CD8-positive, alpha-beta memory T cell (primary cell): ENCODE results near the gene PITPNB. TPM values are rescaled to one million over a fixed set of nuclear protein-coding genes. Genes with fewer than 3 reads are reported as not detected.

Experiments used
- CTCF ChIA-PET: fragments of 350-600 bp; sonication (Branson Sonifier 250); formaldehyde crosslinking; loops from one replicate; lab custom pipeline; 2021; ENCODE audit warnings: antibody characterized with exemption; lab: Charles Lee
- POLR2A ChIA-PET: fragments of 350-600 bp; sonication (Branson Sonifier 250); formaldehyde crosslinking; loops from one replicate; lab custom pipeline; 2021; ENCODE audit warnings: antibody characterized with exemption; lab: Charles Lee
- DNase-seq, 5 donors: peaks; one replicate each; pipeline versions ENCODE4 v3.0.0 to v3.0.0-alpha.2; 2020 to 2022; ENCODE audit warnings: mixed read lengths in 1 of 5
- H3K27ac ChIP-seq: one replicate; pipeline ENCODE4 v1.7.0; 2013; ENCODE audit warnings: low read depth, mild to moderate bottlenecking, low read length, moderate library complexity
- H3K27me3 ChIP-seq: 2 replicates; pipeline ENCODE4 v1.7.0; 2013; ENCODE audit warnings: low read length, mild to moderate bottlenecking; ENCODE audit not compliant: insufficient read depth, poor library complexity, severe bottlenecking
- H3K36me3 ChIP-seq: 2 replicates; pipeline ENCODE4 v1.7.0; 2013; ENCODE audit warnings: mild to moderate bottlenecking, low read length, moderate library complexity; ENCODE audit not compliant: insufficient read depth
- H3K4me1 ChIP-seq: 2 replicates; pipeline ENCODE4 v1.7.0; 2013; ENCODE audit warnings: mild to moderate bottlenecking, low read length, moderate library complexity; ENCODE audit not compliant: insufficient read depth
- H3K4me3 ChIP-seq: 2 replicates; pipeline ENCODE4 v1.7.0; 2013; ENCODE audit warnings: mild to moderate bottlenecking, low read length
- H3K9me3 ChIP-seq: 2 replicates; pipeline ENCODE4 v1.7.0; 2013; ENCODE audit warnings: mild to moderate bottlenecking, low read length
- H3K27ac Mint-ChIP-seq, 8 donors: one replicate each; pipeline ENCODE4 v1.8.0; 2020 to 2021; ENCODE audit warnings: mixed read lengths in 8 of 8, mild to moderate bottlenecking in 6 of 8, inconsistent platforms in 3 of 8, moderate library complexity in 3 of 8
- H3K27me3 Mint-ChIP-seq, 2 donors: one replicate each; pipeline ENCODE4 v1.8.0; 2020 to 2021; ENCODE audit warnings: mixed read lengths in 2 of 2, mild to moderate bottlenecking in 1 of 2, moderate library complexity in 1 of 2
- H3K36me3 Mint-ChIP-seq, 3 donors: one replicate each; pipeline ENCODE4 v1.8.0; 2020 to 2021; ENCODE audit warnings: mixed read lengths in 3 of 3, inconsistent platforms in 1 of 3, mild to moderate bottlenecking in 1 of 3
- H3K4me1 Mint-ChIP-seq, 3 donors: one replicate each; pipeline ENCODE4 v1.8.0; 2020 to 2021; ENCODE audit warnings: mixed read lengths in 3 of 3, inconsistent platforms in 1 of 3, mild to moderate bottlenecking in 1 of 3
- H3K4me3 Mint-ChIP-seq, 7 donors: one replicate each; pipeline ENCODE4 v1.8.0; 2020 to 2021; ENCODE audit warnings: mixed read lengths in 7 of 7, mild to moderate bottlenecking in 6 of 7, moderate library complexity in 4 of 7, inconsistent platforms in 2 of 7
- H3K9me3 Mint-ChIP-seq, 5 donors: one replicate each; pipeline ENCODE4 v1.8.0; 2020 to 2022; ENCODE audit warnings: mixed read lengths in 5 of 5, mild to moderate bottlenecking in 3 of 5, moderate library complexity in 2 of 5, inconsistent platforms in 1 of 5
- polyA plus RNA-seq: library from polyadenylated mRNA; unstranded; fragments of 300-500 nt; fragmentation: Illumina TruSeq; gene quantifications from one replicate; pipeline ENCODE4 v1.2.3, GENCODE V29; 2021
- total RNA-seq, 2 experiments: library from RNA; stranded (reverse); gene quantifications; one replicate each; pipeline ENCODE4 v1.2.3, GENCODE V29; 2021

Gene PITPNB
- total and polyA plus RNA-seq, 3 experiments from 2014 or later, result 64.3 to 175 (median 165) TPM

DNA sequence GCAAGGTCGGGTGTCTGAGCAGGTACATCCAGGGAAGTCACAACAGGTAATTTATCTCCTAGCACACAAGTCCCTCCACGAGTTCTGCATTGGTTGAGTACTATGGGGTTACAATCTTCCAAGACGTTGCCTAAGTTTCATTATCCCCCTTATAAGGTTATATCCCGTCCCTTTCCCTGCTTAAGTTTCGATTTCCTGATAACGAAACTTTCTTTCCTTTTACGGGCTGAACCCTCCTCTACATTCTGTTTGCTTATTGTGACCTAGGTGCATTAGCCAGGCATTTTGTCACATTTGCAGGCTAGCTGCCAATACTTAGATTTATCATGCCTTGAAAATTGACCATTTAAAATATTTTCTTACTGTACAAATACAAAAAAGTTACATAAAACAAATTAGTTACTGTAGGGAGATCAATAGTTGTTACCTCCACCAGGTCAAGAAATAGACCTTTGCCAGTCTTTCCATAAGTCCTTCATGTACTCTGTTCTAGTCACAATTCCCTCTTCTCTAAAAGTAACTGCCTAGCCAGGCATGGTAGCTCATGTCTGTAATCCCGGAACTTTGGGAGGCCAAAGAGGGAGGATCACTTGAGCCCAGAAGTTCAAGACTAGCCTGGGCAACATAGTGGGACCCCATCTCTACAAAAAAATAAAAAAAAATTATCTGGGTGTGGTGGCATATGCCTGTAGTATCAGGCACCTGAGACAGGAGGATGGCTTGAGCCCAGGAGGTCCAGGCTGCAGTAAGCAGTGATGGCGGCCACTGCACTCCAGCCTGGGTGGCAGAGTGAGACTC lies 14.3 kb upstream of the PITPNB start:
- H3K4me3 Mint-ChIP-seq, result no peak overlapping the region
- H3K27ac Mint-ChIP-seq, result no peak overlapping the region
- CTCF ChIA-PET, result no interaction called here
- Histone ChIP-seq H3K4me3 (no peak overlapping the region), H3K4me1 (no peaks in the 10 kb centered on the region), H3K36me3 (no peaks in the 10 kb centered on the region), H3K27me3 (no peaks in the 10 kb centered on the region), H3K27ac (no peak overlapping the region), H3K9me3 (no peaks in the 10 kb centered on the region)
- H3K9me3 Mint-ChIP-seq, result no peaks in the 10 kb centered on the region
- peaks cover 7 to 13% (median 9%) of the 10 kb centered on the region in 3 donors for H3K36me3 Mint-ChIP-seq
- POLR2A ChIA-PET, result no interaction called here
- H3K27me3 Mint-ChIP-seq, result no peaks in the 10 kb centered on the region
- DNase-seq, result no peak
- peaks cover 0 to 4% (median 3%) of the 10 kb centered on the region in 3 donors for H3K4me1 Mint-ChIP-seq

DNA sequence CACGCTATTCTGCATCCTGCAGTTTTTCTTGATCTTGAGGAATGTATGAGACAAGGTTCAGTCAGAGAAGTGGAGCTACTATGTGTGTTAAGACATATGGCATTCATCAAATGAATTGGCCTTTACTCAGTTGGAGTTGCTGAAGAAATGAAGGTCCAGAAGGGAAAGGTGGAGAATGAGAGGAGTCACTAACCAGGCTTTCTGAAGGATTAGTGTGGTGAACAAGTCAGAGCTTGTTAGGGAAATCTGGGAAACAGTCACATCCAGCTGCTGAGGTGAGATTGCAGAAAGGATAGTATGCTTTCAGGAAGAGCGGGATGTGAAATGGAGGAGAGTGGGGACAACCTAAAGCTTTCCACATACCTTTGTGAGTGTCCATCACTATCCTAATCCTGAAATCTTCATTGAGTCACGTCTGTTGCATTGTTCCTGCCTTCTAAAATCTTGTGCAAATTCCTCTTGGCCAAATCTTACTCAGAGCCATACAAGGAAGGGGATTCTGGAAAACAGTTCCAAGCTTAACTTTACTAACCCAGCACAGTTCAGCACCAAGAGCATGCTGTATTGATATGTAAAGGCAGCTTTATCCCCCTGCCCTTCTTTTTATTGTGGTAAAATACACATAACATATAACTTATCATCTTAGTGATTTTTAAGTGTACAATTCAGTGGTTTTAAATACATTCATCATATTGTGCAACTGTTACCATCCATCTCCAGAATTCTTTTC lies 11.4 kb upstream of the PITPNB start:
- no peaks in the 10 kb centered on the region for H3K9me3 ChIP-seq
- H3K9me3 Mint-ChIP-seq, result no peaks in the 10 kb centered on the region
- no peaks in the 10 kb centered on the region for H3K4me1 ChIP-seq
- no peak overlapping the region for H3K27ac ChIP-seq
- no peaks in the 10 kb centered on the region for H3K27me3 ChIP-seq
- ChIA-PET CTCF (no interaction called here), POLR2A (interaction anchor here (1.1 kb wide), 1 partner anchor 11 kb away, joined by 3 read pairs; the partner anchor contains the start of gene PITPNB)
- no peaks in the 10 kb centered on the region for H3K27me3 Mint-ChIP-seq
- H3K4me1 Mint-ChIP-seq, result peaks cover 4 to 15% (median 10%) of the 10 kb centered on the region in 3 donors
- H3K4me3 Mint-ChIP-seq, result no peak overlapping the region
- no peaks in the 10 kb centered on the region for H3K36me3 ChIP-seq
- no peak overlapping the region for H3K4me3 ChIP-seq
- peaks cover 3 to 6% (median 5%) of the 10 kb centered on the region in 3 donors for H3K36me3 Mint-ChIP-seq
- no peak for DNase-seq
- no peak overlapping the region for H3K27ac Mint-ChIP-seq

DNA sequence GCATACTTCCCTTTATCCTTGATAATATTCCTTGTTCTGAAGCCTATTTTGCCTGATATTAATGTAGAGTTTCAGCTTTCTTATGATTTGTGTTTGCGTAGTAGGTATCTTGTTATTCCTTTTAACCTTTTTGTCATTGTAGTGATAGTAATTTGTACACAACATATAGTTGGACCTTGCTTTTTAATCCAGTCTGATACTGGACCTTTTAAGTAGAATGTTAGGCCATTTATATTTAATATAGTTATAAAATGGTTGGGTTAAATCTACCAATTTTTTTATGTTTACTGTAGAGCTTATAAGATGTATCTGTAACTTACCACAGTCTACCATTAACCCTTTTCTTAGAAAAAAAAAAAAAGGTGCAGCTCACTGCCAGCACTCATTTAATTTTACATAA lies 8.6 kb upstream of the PITPNB start:
- H3K4me1 ChIP-seq, result no peaks in the 10 kb centered on the region
- Mint-ChIP-seq H3K9me3 (no peaks in the 10 kb centered on the region), H3K4me1 (peaks cover 11 to 27% (median 16%) of the 10 kb centered on the region in 3 donors), H3K4me3 (no peak overlapping the region), H3K27me3 (no peaks in the 10 kb centered on the region), H3K27ac (no peak overlapping the region), H3K36me3 (peaks cover 0 to 20% (median 4%) of the 10 kb centered on the region in 3 donors)
- POLR2A ChIA-PET, result no interaction called here
- no peaks in the 10 kb centered on the region for H3K36me3 ChIP-seq
- H3K27ac ChIP-seq, result no peak overlapping the region
- no peaks in the 10 kb centered on the region for H3K9me3 ChIP-seq
- H3K4me3 ChIP-seq, result no peak overlapping the region
- CTCF ChIA-PET, result no interaction called here
- H3K27me3 ChIP-seq, result no peaks in the 10 kb centered on the region
- DNase-seq, result no peak

DNA sequence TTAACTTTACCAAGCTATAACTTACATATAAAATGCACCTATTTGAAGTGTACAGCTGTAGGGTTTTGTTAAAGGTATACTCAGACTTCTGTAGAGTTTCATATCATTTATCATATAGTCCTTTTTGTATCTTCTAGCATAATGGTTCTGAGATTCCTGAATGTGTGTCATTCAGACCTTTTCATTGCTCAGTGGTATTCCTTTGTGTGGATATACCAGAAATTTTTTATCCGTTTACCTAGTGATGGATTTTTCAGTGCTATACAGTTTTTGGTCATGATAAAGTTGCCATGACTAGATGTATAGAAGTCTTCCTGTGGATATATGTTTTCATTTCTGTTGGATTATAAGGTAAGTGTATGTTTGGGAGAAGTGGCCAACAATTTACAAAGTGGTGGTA lies 6.3 kb upstream of the PITPNB start:
- Mint-ChIP-seq H3K4me3 (no peak overlapping the region), H3K27me3 (no peaks in the 10 kb centered on the region)
- CTCF ChIA-PET, result no interaction called here

DNA sequence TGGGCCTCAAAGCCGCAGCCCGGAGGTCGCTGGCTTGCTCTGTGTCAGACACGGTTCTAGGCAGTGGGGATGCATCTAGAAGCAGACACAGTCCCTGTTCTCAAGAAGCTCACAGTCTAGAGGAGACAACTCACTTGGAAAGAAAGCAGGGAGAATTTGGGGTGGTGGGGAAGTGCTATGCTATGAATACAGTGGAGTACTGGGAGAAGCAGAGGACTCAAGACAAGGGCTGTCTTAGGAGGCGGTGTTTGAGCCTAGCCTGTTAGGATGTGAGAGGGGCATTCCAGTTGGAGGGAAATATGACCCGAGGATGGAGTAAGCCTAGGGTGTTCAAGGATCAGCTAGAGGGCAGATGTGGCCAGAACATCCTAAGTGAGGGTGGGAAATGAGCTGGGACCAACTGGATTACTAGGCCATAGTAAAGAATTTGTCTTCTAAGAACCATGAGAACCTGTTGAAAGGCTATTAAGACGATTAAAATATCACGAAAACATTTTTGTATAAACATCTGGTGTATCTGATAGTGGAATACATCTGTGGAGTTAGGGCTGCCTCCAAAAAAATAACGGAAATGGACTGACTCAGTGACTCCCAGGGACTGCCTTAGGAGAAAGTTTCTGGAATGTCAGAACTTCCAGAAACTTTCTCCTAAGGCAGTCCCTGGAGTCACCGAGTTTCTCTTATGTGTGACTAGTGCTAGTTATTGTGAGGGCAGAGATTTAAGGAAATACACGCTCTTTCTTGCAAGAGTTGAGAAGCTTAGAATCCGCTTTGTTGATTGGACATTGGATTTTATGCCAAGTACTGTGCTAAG lies 1.1 kb upstream of the PITPNB start:
- H3K4me1 ChIP-seq, result peaks cover 27% of the 10 kb centered on the region
- Mint-ChIP-seq H3K27ac (peak overlapping the region; percentile 96 to 99 (median 98)), H3K4me1 (peaks cover 52 to 75% (median 62%) of the 10 kb centered on the region in 3 donors), H3K4me3 (peak overlapping the region; percentile 97 to 100 (median 99)), H3K27me3 (peaks cover 0 to 6% of the 10 kb centered on the region in 2 donors), H3K9me3 (no peaks in the 10 kb centered on the region), H3K36me3 (peaks cover 0 to 39% (median 10%) of the 10 kb centered on the region in 3 donors)
- H3K27ac ChIP-seq, result peak overlapping the region; percentile 89
- peak overlapping the region; percentile 70 for H3K4me3 ChIP-seq
- CTCF ChIA-PET, result interaction anchor here (1.0 to 1.8 kb wide), 4 partner anchors 16 to 39 kb away, joined by 3 to 6 read pairs (median 4); no protein-coding TSS in a partner anchor
- DNase-seq, result no peak
- H3K36me3 ChIP-seq, result no peaks in the 10 kb centered on the region
- H3K9me3 ChIP-seq, result no peaks in the 10 kb centered on the region
- no peaks in the 10 kb centered on the region for H3K27me3 ChIP-seq
- POLR2A ChIA-PET, result interaction anchor here (1.0 to 1.5 kb wide), 2 partner anchors 10 to 17 kb away, joined by 3 read pairs; no protein-coding TSS in a partner anchor

More for the DNA sequence above, 6.3 kb upstream of the PITPNB start:
- peaks cover 4% of the 10 kb centered on the region for H3K4me1 ChIP-seq
- no peak overlapping the region for H3K27ac ChIP-seq
- peak overlapping the region in 1 of 8 donors; percentile 12 for H3K27ac Mint-ChIP-seq
- H3K27me3 ChIP-seq, result no peaks in the 10 kb centered on the region
- H3K36me3 Mint-ChIP-seq, result peaks cover 0 to 25% (median 10%) of the 10 kb centered on the region in 3 donors
- no peaks in the 10 kb centered on the region for H3K36me3 ChIP-seq
- peaks cover 21 to 47% (median 36%) of the 10 kb centered on the region in 3 donors for H3K4me1 Mint-ChIP-seq
- POLR2A ChIA-PET, result interaction anchor here (0.5 kb wide), 1 partner anchor 549 kb away, joined by 3 read pairs; no protein-coding TSS in a partner anchor
- H3K9me3 Mint-ChIP-seq, result no peaks in the 10 kb centered on the region
- H3K9me3 ChIP-seq, result no peaks in the 10 kb centered on the region
- no peak for DNase-seq
- H3K4me3 ChIP-seq, result no peak overlapping the region

DNA sequence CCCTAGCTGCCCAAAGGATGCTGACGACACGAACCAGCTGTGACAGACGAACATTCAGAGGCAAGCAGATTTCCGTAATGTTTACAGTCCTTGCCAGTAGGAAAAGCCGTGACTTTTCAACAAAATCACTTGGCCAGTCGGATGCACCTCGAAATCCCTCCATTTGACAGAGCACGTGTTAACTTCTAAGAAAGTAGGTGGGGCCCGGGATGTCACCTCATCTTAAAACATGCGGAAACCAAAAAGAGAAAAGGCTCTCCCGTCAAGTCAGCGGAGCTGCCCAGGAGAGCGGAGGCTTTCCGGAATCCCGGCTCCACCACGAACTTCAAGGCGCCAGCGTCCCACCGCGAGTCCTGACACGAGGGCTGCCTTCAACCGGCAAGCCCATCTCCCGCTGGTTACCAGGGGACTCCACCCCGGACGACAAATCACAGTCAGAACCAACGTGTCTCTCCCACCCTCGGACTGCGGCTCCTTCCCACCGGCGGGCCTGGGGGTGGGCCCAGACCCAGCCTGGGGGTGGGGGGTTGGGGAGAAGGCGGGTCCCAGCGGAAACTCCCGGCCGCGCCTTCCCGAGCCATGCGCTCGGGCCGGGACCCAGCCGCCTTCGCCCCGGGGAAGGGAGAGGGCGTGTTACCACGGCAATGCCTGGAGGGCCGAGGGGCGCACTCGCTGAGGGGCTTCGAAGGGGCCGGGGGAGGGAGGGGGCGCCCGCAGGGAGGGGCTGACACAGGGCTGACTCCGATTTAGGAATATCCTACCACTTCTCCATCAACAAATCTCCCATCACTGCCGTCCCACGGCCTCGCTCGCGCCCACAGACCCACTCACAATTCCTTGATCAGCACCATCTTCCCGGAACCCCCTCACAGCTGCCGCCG lies 475 bp downstream of the PITPNB start:
- Histone ChIP-seq H3K4me3 (peak overlapping the region; percentile 70), H3K4me1 (peaks cover 27% of the 10 kb centered on the region), H3K27ac (peak overlapping the region; percentile 89), H3K36me3 (no peaks in the 10 kb centered on the region), H3K9me3 (no peaks in the 10 kb centered on the region), H3K27me3 (no peaks in the 10 kb centered on the region)
- ChIA-PET POLR2A (interaction anchor here (0.9 to 1.5 kb wide), 3 partner anchors 12 to 26 kb away, joined by 3 to 4 read pairs (median 3); no protein-coding TSS in a partner anchor), CTCF (interaction anchor here (0.9 to 1.9 kb wide), 5 partner anchors 16 to 32 kb away, joined by 3 to 11 read pairs (median 3); no protein-coding TSS in a partner anchor)
- Mint-ChIP-seq H3K9me3 (no peaks in the 10 kb centered on the region), H3K4me3 (peak overlapping the region; percentile 97 to 100 (median 99)), H3K27ac (peak overlapping the region; percentile 96 to 99 (median 98)), H3K27me3 (peaks cover 0 to 6% of the 10 kb centered on the region in 2 donors), H3K36me3 (peaks cover 0 to 35% (median 10%) of the 10 kb centered on the region in 3 donors), H3K4me1 (peaks cover 60 to 86% (median 77%) of the 10 kb centered on the region in 3 donors)
- peak in 4 of 5 donors; percentile 28 to 61 (median 48) for DNase-seq
